Umbilical cord (tissue), 2 donors: ENCODE measurements around the gene AMH. TPM values are rescaled to one million over a fixed set of nuclear protein-coding genes. Genes with fewer than 3 reads are reported as not detected.
A peak's percentile ranks its signal among the peaks of the same experiment; 100 is the strongest.

Experiments
- DNase-seq: peaks from one replicate; pipeline ENCODE4 v3.0.0-alpha.2; 2015; ENCODE audit warnings: low spot score
- total RNA-seq: library from RNA; depleted of rRNA; stranded (reverse); fragments of >200 nt; gene quantifications from one replicate; pipeline ENCODE4 v1.2.3, GENCODE V29; 2014; ENCODE audit warnings: low replicate concordance; ENCODE audit not compliant: insufficient read depth

AMH gene
- total RNA-seq, 1 donor from 2014 or later: 3.1 TPM

DNA sequence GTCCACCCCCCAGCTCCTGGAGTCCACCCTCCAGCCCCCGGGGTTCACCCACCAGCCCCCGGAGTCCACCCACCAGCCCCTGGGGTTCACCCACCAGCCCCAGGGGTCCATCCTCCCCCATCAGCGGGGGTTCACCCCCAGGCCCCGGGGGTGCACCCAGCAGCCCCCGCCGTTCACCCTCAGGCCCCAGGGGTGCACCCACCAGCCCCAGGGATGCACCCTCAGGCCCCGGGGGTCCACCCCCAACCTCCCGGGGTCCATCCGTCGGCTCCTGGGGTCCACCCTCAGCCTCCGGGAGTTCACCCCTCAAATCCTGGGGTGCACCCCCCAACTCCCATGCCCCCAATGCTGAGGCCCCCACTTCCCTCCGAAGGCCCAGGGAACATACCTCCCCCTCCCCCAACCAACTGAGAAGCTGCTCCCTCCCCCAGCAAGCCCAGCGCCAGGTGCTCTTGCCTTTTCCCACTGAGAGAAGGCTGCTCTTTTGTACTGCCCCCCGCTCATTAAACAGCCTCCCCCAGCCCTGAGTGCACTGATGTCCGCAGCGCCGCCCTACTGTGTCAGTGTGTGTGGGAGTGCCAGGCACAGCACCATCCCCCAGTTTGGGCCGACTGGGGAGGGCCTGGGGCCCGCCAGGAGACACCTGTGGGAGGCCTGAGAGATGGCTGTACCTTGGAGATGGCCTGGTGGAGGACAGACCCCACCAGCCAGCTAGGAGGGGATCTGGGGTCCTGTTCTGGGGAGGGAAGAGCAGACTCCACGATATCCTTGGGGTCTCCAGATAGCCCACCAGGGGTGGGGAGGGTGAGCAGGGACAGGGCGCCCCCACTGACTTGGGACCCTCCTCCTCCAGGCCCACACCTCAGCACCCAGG, 750 bp upstream of the AMH start:
- DNase-seq: no peak

GRCh38 chr19:2249880-2250765, 1.0 kb downstream of the AMH start:
- DNase-seq: no peak

GRCh38 chr19:2250766-2251105, 1.6 kb downstream of the AMH start:
- DNase-seq: no peak

- no peak for DNase-seq
Measured at GRCh38 chr19:2251106-2252054, 2.3 kb downstream of the AMH start.

DNA sequence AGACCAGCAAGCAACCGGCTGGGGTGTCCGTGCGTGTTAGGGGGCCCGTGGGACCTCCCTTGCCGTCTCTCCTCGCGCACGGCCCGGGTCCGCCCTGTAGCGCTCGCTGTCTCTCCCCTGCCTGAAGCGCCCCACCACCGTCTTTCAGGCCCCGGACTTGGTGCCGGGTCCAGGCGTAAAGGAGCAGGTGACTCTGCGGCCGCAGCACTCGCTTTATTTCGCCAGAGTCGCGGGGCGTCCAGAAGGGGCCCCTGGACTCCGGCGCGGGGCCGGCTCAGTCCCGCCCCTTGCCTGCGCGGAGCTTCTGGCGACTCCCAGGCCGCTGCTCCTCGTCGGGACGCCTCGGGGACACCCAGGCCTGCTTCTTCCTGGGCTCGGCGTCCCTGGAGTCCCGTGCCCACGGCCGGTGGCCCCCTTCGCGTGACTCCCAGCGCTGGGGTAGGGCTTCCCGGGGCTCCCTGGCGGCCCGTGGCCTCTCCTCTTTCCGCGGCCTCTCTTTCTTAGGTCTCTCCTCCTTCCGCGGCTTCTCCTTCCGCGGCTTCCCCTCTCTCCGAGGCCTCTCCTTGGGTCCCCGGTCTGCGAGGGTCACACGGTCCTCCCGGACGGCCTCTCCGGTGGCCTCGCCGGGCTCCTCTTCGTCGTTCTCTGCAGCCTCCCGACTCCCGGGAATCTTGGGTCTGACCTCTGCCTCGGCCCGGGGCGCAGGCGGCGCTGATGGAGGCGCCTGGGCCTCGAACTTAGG, 3.1 kb downstream of the AMH start:
- no peak for DNase-seq

DNA sequence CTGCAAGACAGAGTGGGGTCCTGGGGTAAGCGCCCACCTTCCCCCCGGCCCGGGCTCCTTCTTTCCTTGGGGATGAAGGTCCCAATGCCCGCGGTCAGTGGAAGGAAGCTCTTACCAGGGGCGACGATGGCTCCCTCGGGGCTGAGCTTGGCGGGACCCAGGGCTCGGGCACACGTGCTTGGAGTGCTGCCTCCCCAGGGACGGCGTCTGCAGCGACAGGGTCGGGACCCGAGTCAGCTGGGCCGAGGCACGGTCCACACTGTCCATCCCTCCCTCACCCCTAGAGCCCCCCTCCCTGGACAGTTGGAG, 3.6 kb downstream of the AMH start:
- DNase-seq: no peak

DNA sequence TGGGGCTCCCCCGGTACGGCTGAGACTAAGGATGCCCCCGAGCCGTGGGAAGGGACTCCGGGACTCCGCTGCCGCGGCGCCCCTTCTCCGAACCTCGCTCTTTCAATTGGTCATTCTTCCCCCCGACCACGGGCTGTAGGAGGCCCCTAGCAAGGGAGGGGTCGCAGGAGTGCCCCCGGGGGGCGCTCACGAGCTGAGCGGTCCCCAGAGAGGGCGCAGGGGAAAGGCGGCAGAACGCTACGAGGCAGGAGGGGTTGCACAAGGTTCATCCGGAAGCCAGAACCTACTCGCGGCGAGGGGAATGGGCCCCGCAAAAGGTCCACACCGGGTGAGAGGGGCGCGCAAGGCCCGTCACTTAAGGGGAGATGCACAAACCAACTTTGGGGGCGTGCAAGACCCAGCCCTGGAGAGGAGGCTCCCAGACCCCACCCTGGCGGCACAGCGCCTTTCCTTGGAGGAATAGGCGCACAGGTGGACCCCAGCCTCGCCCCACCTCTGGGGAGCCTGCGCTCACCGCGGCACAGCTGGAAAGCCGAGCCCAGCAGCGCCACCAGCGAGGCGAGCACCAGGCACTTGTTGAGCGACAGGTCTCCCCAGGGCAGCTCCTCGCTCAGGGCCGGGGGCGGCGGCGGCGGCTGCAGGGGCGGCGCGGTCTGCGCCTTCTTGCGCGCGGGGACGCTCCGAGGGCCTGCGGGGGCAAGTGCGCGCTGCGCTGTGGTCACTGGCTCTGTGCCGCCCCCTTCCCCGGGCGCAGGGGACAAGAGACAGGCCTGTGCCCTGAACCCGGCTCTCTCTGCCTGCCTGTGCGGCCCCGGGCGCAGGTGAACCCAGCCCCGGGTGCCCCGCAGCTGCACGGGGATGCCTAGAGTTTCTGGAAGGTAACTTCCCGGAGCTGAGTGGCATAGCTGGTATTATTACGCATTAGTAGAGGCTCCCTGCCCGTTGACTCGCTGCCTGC, 4.3 kb downstream of the AMH start:
- no peak for DNase-seq

- DNase-seq: no peak
Measured at GRCh38 chr19:2254064-2254872, 5.1 kb downstream of the AMH start.

DNA sequence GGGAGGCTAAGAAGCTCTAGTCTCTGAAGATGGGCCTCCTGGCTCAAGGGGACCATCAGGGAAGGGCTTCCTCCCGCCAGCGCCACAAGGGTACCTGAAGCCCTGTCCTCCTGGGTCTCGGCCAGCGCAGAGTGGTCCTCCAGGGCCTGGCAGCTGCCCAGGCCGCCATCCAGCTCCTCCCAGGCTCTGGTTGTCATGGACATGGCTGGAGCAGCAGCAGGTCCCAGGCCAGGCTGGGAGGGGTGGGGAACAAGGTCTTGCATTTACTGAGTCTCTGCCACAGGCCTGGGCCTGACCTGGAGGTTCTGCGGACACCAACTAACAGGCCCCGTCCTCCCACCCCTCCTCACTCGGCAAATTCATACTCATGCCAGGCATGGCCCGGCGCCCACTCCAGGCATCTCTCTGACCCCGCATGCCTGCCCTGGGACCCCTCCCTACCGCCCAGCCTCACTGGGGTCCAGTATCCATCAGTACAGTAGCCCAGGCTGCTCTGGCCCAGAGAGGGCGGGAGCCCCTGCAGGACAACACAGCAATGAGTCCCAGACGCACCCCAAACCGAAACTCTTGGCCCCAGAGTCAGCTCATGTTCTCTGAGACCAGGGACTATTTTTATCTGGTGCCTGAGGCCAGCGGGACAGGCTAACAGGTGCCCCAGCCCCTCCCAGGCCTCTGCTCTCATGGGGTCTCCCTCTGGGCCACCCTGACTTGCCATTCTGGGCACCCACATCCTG, 6.2 kb downstream of the AMH start:
- no peak for DNase-seq

- DNase-seq: no peak
Measured at GRCh38 chr19:2255982-2256685, 7.0 kb downstream of the AMH start, which contains the start of gene JSRP1. Gene JSRP1 (minus strand): TSS chr19:2256417. CDS start chr19:2255314, 1,103 bp downstream.

GRCh38 chr19:2259336-2259735, 10.2 kb downstream of the AMH start:
- DNase-seq: no peak

DNA sequence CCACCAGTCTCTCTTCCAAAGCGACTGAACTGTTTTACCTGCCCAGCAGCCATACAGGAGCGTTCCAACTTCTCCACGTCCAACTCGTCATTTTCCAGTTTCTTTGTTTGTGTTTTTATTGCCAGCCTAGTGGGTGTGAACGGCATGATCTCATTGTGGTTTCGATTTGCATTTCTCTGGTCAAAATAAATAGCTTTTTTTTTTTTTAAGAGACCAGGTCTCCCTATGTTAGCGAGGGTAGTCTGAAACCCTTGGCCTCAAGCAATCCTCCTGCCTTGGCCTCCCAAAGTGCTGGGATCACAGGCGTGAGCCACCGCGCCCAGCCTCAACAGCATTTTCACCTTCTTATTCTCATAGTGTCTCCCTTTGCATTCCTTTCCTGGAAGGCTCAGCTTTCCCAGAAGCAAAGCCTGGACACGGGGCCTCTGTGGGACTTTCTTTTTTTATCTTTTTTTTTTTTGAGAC, 11.2 kb downstream of the AMH start:
- no peak for DNase-seq

- no peak for DNase-seq
Measured at GRCh38 chr19:2261438-2262172, 12.5 kb downstream of the AMH start.

- peak; percentile 85 for DNase-seq
Measured at GRCh38 chr19:2266183-2266993, 17.3 kb downstream of the AMH start.

DNA sequence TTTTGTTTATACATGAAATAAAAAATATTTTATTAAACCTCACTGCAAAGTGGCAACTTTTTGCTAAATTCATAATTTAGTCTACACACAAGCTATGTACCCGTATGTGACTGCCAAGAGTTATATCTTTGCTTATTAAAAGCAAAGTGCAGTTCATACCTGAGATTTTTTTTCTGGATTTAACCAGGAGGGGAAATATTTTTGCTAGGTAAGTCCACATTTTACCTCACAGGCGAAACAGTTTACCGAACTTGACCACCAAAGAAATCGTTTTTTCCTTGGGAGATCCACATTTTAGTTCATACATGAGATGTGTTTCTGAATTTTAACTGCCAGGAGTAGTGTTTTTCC, 19.3 kb downstream of the AMH start:
- DNase-seq: no peak

- DNase-seq: no peak
Measured at GRCh38 chr19:2268861-2269243, 19.7 kb downstream of the AMH start.
